IPS-NIHi7 (cell line): ENCODE measurements around the gene OR14K1.
"Not testable (repeated sequence)": the region's sequence is repeated elsewhere in the genome, so short reads cannot be mapped to it uniquely, and the experiment has no call there.

Experiments used
- DNase-seq: peaks from one replicate; pipeline ENCODE4 v3.0.0; 2012; ENCODE audit warnings: mixed read lengths; ENCODE audit errors: extremely low spot score

Gene OR14K1

GRCh38 chr1:247738315-247738714 lies at the start of gene OR14K1:
Gene OR14K1 (plus strand): TSS chr1:247738615. CDS start chr1:247738615, 0 bp downstream.
- no peak for DNase-seq

GRCh38 chr1:247701338-247701737 lies 37.1 kb upstream of the OR14K1 start:
- DNase-seq: no peak

DNA sequence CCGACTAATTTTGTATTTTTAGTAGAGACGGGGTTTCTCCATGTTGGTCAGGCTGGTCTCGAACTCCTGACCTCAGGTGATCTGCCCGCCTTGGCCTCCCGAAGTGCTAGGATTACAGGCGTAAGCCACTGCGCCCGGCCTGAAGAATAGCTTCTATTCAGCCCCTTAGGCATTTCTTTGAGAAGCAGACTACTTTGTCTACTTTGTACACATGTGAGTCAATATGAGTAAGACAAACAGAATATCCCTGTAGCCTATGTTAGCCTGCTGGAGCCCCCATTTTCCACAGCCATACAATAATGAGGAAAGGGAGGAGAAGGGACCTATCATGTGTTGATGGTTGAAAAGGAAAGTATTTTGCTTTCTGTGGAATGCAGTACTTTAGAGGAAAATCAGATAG lies 27.7 kb upstream of the OR14K1 start:
- DNase-seq: not testable (repeated sequence)

GRCh38 chr1:247713753-247714152 lies 24.7 kb upstream of the OR14K1 start:
- DNase-seq: no peak

- DNase-seq: no peak
Measured at GRCh38 chr1:247716546-247716945, 21.9 kb upstream of the OR14K1 start, which contains the start of gene OR6F1. Gene OR6F1 (minus strand): TSS chr1:247716646. CDS start chr1:247712755, 3,891 bp downstream.

DNA sequence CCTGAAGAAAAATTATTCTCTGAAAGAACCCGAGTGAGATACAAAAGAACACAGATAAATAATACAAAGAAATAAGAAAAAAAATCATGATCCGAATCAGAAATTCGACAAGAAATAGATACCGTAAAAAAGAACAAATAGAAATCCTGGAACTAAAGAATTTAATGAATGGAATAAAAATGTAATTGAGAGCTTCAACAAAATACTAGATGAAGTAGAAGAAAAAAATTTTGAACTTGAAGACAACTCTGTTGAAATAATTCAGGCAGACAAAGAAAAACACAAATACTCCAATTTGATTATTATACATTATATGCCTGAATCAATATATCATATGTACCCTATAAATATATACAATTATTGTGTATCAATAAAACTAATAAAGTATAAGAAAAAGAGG lies 17.2 kb upstream of the OR14K1 start:
- DNase-seq: no peak

GRCh38 chr1:247740721-247741120 lies 2.3 kb downstream of the OR14K1 start:
- no peak for DNase-seq

GRCh38 chr1:247741756-247742155 lies 3.3 kb downstream of the OR14K1 start:
- no peak for DNase-seq

DNA sequence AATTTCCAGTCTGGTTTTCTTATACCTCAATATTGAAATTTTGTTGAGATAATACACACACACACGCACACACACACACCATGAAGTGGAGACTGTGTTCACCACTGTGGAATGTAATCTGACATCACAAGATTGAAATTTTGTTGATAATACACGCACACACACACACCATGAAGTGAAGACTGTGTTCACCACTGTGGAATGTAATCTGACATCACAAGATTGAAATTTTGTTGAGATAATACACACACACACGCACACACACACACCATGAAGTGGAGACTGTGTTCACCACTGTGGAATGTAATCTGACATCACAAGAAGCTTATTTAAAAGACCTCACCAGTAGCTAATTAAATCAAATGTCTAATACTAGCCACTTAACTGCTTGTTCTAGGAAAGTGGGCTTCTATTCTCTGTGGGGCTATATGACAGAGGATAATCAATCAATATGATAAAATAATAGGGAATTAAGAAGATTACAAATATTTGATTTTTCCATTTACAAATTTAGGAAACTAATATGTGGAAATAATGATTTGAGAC lies 3.9 kb downstream of the OR14K1 start:
- not testable (repeated sequence) for DNase-seq

DNA sequence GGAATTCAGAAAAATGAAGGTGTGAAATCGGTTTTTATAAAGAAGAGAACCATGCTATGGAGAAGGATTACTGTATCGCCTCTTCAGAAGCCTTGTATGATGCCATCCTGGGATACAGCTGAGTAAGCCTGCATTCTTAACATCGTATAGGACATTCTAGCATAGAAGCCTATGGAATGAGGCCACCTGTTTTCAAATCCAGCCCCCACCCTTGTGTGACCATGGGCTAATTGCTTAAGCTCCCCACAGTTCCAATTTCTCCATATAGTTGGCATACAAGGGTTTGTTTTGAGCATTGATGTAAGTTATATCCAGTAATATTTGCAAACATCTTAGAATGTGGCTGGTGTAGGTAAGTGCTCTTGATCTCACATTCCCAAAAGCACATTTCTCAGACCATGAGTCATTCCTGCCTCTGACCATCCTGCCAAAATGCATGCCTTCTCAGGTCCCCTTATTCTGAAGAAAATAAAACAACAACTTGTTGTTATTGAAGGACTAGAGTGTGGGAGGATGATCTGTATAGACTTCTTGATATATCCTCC lies 8.0 kb downstream of the OR14K1 start:
- DNase-seq: no peak

DNA sequence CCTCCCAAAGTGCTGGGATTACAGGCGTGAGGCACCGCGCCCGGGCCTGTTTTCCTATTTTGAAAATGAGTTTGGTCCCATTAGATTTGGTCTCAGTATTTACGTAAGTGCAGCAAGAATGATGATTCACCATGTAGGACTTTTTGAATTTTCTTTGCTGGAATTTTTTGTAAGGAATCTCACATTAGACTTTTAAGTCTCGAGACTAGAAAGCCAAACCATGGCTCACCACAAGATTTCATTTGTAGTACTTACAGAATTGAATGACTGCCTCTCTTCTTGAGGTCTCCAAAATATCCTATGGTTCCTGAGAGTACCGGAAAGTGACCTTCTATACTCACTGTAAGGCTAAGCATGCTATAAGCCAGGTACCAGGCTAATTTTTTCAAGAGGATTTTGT lies 9.2 kb downstream of the OR14K1 start:
- DNase-seq: no peak

- no peak for DNase-seq
Measured at GRCh38 chr1:247748041-247748440, 9.6 kb downstream of the OR14K1 start, which contains the start of gene OR14A2. Gene OR14A2 (minus strand): TSS chr1:247748141.

DNA sequence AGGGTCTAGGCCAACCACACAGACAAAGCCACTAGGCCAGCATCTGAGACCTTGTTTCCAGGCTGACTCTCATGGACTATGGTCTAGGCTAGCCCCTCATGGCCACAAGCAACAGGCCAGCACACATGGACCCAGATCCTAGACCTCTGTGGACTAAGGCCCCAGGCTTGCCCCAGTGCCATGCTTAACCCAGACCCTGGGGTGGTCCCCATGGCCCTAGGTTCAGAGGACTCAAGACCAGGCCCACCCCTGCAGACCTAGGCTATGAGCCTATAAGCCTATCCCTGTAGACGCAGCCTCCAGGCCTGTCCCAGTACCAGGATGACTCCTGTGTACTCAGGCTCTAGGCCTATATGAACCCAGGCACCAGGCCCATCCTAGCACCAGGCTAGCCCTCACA lies 11.5 kb downstream of the OR14K1 start:
- DNase-seq: no peak

DNA sequence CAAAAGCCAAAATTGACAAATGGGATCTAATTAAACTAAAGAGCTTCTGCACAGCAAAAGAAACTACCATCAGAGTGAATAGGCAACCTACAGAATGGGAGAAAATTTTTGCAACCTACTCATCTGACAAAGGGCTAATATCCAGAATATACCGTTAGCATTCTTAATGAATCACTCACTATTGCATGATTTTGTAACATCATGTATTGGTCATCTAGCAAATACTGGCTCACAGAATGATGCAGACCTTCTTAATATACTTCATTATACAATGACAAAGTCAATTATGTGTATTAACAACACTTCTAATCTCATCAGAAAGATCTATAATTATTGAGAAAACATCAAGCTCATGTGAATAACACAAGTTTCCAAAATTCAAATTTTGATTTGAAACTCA lies 15.9 kb downstream of the OR14K1 start:
- DNase-seq: not testable (repeated sequence)

GRCh38 chr1:247760456-247760855 lies 22.0 kb downstream of the OR14K1 start, which contains the start of gene OR1C1:
Gene OR1C1 (minus strand): TSS chr1:247760556. CDS start chr1:247758406, 2,150 bp downstream.
- DNase-seq: no peak

DNA sequence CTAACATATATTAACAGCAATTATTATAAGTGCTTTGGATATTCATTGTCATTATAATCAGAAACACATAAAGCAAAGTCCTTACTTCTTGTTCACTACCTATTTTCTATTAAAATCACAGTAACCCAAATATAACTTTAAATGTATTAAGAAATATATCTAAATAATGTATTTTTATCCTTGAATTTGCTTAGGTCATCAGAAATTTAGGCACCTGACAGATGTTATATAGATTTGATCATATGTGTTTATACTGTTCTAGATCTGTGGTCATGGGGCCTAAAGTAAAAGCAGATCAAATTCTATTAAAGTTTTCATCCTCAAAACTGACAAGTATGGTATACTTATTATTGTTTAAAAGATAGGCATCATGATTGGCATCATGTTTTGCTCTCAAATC lies 31.2 kb downstream of the OR14K1 start:
- no peak for DNase-seq
